ENCODE results near the gene GIMAP2.

Gene GIMAP2

DNA sequence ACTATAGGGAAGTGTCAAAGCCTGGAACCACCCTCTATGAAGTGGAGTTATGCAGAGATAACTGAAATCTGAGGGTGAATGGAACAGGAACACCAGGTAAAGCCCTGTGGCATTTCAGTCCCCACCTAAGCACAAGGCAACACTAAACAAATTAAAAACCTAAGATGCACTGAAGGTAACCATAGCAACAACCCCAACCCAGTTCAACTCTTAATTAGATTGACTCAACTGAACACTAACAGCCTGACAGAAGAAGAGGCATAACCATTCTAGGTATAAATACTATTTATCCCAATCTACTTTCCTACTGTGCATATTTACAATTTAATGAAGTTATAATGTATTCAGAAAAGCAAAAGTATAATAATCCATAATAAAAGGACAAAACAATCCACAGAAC, 42.5 kb downstream of the GIMAP2 start:
- TF ChIP-seq POLR2A (IDR thresholded peaks at IDR 0.05; ENCODE audit: low read depth, low read length), result no peak
- FAIRE-seq (no peak), DNase-seq (ENCODE audit: insufficient read length, low spot score) (no peak)

DNA sequence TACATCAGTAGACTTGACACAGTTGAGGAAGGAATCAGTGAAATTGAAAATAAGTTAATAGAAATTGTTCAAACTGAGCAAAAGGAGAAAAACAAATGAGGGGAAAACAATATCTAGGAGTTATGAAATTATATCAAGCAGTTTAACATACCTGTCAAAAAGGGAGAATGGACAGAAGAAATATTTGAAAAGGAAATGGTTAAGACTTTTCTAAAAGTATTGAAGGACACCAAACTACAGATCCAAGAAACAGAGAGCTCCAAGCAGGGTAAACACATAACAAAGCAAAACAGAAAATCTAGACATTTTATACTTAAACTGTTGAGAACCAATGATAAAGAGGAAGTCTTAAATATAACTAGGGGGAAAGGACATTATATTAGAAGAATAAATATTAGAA, 43.1 kb downstream of the GIMAP2 start:
- no peak for FAIRE-seq
- no peak for DNase-seq (ENCODE audit: insufficient read length, low spot score)
- TF ChIP-seq POU2F2 (IDR thresholded peaks at IDR 0.05; ENCODE audit: low read depth, low read length) (no peak), PAX5 (IDR thresholded peaks at IDR 0.05; ENCODE audit: insufficient read depth, low read length, severe bottlenecking) (no peak), SPI1 (IDR thresholded peaks at IDR 0.05; ENCODE audit: low read depth, low read length) (no peak), TAF1 (IDR thresholded peaks at IDR 0.05; ENCODE audit: low read depth, low read length) (no peak), POLR2A (IDR thresholded peaks at IDR 0.05; ENCODE audit: low read depth, low read length) (no peak), POLR2AphosphoS5 (IDR thresholded peaks at IDR 0.05; ENCODE audit: low read depth, low read length) (no peak)

DNA sequence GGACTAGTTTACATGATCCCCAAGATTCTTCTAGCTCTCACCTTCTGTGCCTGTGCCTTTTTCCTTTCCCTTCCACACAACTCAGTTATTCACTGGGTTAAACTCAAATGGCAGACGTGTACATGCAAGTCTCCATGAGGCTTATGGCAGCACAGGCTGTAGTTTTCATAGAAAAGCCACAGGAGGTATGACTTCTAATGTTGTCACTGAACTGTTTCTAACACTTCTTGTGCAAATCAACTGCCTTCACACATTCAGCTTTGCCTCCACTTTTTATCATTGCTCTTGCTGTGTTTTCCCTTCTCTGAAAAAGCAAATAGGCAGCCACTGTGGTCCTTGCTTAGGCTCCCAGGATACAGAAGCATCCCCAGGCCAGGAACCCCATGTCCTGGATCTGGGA, 46.4 kb downstream of the GIMAP2 start:
- peak; percentile 50 for FAIRE-seq
- TF ChIP-seq TAF1 (IDR thresholded peaks at IDR 0.05; ENCODE audit: low read depth, low read length), result no peak
- TF ChIP-seq POU2F2 (IDR thresholded peaks at IDR 0.05; ENCODE audit: low read depth, low read length), result no peak
- no peak for TF ChIP-seq SPI1 (IDR thresholded peaks at IDR 0.05; ENCODE audit: low read depth, low read length)
- TF ChIP-seq PAX5 (IDR thresholded peaks at IDR 0.05; ENCODE audit: insufficient read depth, low read length, severe bottlenecking), result no peak
- TF ChIP-seq POLR2A (IDR thresholded peaks at IDR 0.05; ENCODE audit: low read depth, low read length), result no peak
- TF ChIP-seq POLR2AphosphoS5 (IDR thresholded peaks at IDR 0.05; ENCODE audit: low read depth, low read length), result no peak
- no peak for DNase-seq (ENCODE audit: insufficient read length, low spot score)

DNA sequence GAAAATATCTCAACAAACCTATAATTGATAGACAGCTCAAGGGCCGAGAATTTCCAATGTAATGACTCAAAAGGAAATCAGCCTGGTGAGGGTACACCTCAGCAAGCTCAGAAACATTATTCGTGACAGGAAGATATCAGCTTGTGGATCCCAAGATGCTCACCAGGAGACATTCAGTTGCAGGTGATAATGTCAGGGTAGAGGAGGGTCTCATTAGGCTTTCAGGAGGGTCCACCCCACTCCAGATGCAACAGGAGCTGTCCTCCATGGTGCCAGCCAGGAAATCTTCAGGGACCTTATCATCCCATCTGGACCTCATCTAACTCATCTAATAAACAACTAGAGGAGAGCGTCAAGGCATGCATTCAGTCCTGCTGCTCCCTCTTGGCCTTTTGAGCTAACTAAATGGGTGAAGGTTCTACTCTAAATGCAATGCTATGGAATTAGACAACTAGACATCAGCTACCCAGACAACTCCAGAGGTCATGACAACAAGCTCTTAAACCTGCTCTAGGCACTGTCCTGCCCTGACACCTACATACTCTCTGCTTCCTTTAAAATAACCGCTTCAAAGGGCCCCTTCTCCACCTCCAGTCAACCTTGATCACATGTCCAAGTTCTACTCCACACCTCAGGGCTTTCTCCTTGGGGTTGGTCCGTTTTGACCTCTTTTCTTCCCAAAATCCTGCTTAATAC, 47.4 kb downstream of the GIMAP2 start:
- no peak for TF ChIP-seq POLR2A (IDR thresholded peaks at IDR 0.05; ENCODE audit: low read depth, low read length)
- no peak for TF ChIP-seq SPI1 (IDR thresholded peaks at IDR 0.05; ENCODE audit: low read depth, low read length)
- TF ChIP-seq POLR2AphosphoS5 (IDR thresholded peaks at IDR 0.05; ENCODE audit: low read depth, low read length), result no peak
- no peak for TF ChIP-seq PAX5 (IDR thresholded peaks at IDR 0.05; ENCODE audit: insufficient read depth, low read length, severe bottlenecking)
- no peak for TF ChIP-seq POU2F2 (IDR thresholded peaks at IDR 0.05; ENCODE audit: low read depth, low read length)
- TF ChIP-seq TAF1 (IDR thresholded peaks at IDR 0.05; ENCODE audit: low read depth, low read length), result no peak
- peak; percentile 9 for FAIRE-seq
- DNase-seq (ENCODE audit: insufficient read length, low spot score), result no peak

DNA sequence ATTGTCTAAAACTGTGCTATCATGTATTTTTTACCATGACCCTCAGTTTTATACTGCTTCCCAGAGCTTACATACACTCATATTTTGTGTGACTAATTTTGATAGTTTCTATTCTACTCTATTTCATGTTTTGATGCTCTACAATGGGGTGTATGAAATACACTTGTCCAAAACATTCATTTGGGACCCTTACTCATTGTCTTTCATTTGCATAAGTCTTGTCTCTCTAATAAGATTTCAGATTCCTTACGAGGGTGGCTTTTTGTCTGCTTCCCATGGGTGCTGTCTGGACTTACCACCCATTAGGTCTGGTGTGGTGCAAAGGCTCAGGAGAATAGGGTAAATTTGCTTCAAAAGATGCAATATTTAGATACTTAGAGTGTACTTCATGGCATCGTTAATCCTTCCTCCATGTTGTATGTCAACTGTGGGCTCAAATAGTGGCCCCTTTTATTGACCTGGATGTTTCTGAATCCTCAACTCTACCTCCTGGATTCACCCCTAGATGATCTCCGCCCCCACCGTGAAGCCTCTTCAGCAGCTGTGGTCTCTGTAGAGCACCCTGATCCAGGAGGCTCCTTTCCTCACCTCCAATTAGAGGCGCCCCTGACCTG, 48.1 kb downstream of the GIMAP2 start:
- no peak for FAIRE-seq
- no peak for DNase-seq (ENCODE audit: insufficient read length, low spot score)
- TF ChIP-seq POLR2AphosphoS5 (IDR thresholded peaks at IDR 0.05; ENCODE audit: low read depth, low read length) (no peak), SPI1 (IDR thresholded peaks at IDR 0.05; ENCODE audit: low read depth, low read length) (no peak), POLR2A (IDR thresholded peaks at IDR 0.05; ENCODE audit: low read depth, low read length) (no peak), POU2F2 (IDR thresholded peaks at IDR 0.05; ENCODE audit: low read depth, low read length) (no peak), TAF1 (IDR thresholded peaks at IDR 0.05; ENCODE audit: low read depth, low read length) (no peak), PAX5 (IDR thresholded peaks at IDR 0.05; ENCODE audit: insufficient read depth, low read length, severe bottlenecking) (no peak)

DNA sequence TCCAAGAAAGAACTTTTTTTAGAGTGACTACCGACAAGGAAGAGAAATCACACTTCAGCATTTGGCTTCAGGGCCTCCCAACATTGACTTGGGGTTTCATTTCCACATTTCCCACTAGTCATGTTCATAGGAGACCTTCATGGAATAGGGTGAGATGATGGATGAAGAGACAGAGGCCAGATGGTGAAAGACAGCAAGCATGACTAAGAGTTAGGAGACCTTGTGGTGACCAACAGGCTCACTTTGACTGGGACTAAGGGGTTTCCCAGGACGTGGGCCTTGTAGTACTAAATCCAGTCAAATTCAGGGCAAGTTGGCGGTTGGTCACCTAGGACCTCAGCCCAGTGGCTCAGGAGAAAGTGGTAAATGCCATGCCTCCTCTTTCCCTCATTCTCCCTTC, 48.7 kb downstream of the GIMAP2 start:
- TF ChIP-seq TAF1 (IDR thresholded peaks at IDR 0.05; ENCODE audit: low read depth, low read length) (no peak), POLR2AphosphoS5 (IDR thresholded peaks at IDR 0.05; ENCODE audit: low read depth, low read length) (no peak), SPI1 (IDR thresholded peaks at IDR 0.05; ENCODE audit: low read depth, low read length) (peak; percentile 58), POU2F2 (IDR thresholded peaks at IDR 0.05; ENCODE audit: low read depth, low read length) (0 out of 2 replicates have a peak, but pooled peaks have one; percentile 43)
- DNase-seq (ENCODE audit: insufficient read length, low spot score) (no peak), FAIRE-seq (peak; percentile 66)

DNA sequence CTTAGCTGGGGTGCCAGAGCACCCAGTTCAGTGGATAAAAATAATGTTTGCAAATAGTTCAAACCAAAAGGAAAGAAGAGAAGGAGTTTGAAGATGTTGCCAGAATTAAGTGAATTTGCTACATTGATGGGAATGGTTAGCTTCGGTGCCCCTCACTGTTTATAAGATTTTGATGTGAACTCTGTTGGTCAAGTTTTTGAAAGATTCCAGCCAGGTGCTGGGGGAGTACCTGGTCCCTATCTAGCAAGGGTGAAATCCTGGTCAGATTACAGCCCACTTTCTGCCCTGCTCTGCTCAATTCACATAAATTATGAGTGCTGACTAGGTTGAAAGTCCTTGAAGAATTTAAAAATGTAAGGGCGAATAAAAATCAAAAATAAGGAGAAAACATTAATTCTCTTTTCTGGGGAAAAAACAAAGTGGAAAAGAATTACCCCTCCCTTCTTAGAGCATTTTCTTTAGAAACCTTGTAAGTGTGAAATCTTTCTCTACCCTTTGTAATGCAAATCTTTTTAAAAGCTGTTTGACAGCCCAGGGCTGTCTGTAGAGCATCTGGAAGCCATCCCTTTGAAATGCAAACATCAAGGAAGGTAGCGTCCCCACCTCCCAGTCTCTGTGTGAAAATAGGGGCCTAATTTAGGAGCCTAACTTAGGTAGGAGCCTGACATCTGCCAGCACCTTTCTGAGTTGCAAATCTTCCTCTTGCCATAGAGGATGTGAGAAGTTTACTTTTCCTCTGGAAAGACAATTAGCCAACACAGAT, 50.3 kb downstream of the GIMAP2 start:
- FAIRE-seq (no peak), DNase-seq (ENCODE audit: insufficient read length, low spot score) (no peak)
- TF ChIP-seq TAF1 (IDR thresholded peaks at IDR 0.05; ENCODE audit: low read depth, low read length) (no peak), PAX5 (IDR thresholded peaks at IDR 0.05; ENCODE audit: insufficient read depth, low read length, severe bottlenecking) (no peak), POLR2A (IDR thresholded peaks at IDR 0.05; ENCODE audit: low read depth, low read length) (no peak), POU2F2 (IDR thresholded peaks at IDR 0.05; ENCODE audit: low read depth, low read length) (no peak), SPI1 (IDR thresholded peaks at IDR 0.05; ENCODE audit: low read depth, low read length) (no peak), POLR2AphosphoS5 (IDR thresholded peaks at IDR 0.05; ENCODE audit: low read depth, low read length) (no peak)

DNA sequence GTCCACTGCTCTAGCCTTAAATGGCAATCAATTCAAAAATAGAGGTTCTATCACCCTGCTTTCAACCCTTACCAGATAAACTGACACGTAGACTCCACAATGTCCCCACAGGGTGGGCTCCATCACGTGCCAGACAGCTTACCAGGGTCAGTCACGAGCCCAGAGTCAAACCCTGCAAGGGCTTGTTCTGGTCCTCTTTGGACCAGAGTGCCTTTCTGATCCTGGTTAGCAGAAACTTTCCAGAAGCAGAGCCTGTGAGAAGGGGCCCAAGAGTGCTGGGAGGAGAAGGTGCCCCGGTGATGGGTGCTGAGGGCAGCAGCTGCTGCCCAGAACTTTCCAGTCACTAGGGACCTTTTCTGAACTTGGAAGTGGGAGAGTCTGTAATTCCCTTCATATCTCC, 51.4 kb downstream of the GIMAP2 start:
- no peak for TF ChIP-seq POLR2AphosphoS5 (IDR thresholded peaks at IDR 0.05; ENCODE audit: low read depth, low read length)
- TF ChIP-seq POLR2A (IDR thresholded peaks at IDR 0.05; ENCODE audit: low read depth, low read length), result no peak
- no peak for TF ChIP-seq TAF1 (IDR thresholded peaks at IDR 0.05; ENCODE audit: low read depth, low read length)
- TF ChIP-seq PAX5 (IDR thresholded peaks at IDR 0.05; ENCODE audit: insufficient read depth, low read length, severe bottlenecking), result no peak
- TF ChIP-seq SPI1 (IDR thresholded peaks at IDR 0.05; ENCODE audit: low read depth, low read length), result no peak
- TF ChIP-seq POU2F2 (IDR thresholded peaks at IDR 0.05; ENCODE audit: low read depth, low read length), result no peak
- DNase-seq (ENCODE audit: insufficient read length, low spot score) (no peak), FAIRE-seq (no peak)

DNA sequence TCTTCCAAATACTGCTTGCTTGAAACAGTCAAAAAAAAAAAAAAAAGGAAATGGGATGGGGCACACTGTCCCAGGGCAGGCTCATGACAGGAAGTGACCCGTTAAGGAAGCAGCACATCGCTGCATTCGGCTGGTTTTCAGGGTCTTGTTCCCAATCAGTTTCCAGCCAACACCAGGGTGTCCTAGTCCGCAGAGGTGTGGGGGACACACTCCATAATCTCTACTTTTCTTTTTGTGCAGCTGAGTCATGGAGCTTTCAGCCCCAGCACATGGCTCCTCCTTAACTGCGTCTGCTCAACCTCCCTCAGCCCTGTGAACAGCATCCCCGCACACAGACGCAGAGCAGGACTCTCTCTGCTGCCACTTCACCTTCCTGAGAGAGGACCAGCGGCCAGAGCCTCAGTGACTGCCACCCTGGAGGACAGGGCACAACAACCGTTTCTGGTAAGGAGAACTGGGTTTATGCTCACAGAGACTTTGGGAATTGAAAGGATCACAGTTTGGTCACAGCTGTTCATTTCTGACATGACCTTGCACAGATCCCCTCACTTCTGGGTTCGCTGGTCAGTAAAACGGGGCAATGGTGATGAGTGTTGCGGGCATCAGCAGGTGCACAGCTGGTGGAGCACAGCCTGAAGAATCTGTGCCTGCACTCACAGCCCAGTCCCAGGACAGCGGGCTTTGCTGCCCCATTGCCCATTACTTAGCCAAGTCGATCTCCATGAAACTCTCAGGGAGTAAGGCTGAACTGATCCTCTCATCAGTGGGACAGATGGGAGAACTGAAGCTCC, 52.0 kb downstream of the GIMAP2 start, which contains the start of gene GIMAP5:
Gene GIMAP5 (plus strand): TSS at position 154 of the 791 bp plus-strand sequence. CDS start 3,467 bp downstream, outside the sequence.
- peak; percentile 95 for FAIRE-seq
- TF ChIP-seq POLR2AphosphoS5 (IDR thresholded peaks at IDR 0.05; ENCODE audit: low read depth, low read length) (peak; percentile 50; the same call in 1 of the 2 replicates), TAF1 (IDR thresholded peaks at IDR 0.05; ENCODE audit: low read depth, low read length) (peak; percentile 41; the same call in 1 of the 2 replicates), SPI1 (IDR thresholded peaks at IDR 0.05; ENCODE audit: low read depth, low read length) (peak; percentile 69), POU2F2 (IDR thresholded peaks at IDR 0.05; ENCODE audit: low read depth, low read length) (peak; percentile 11; the same call in 1 of the 2 replicates), PAX5 (IDR thresholded peaks at IDR 0.05; ENCODE audit: insufficient read depth, low read length, severe bottlenecking) (no peak), POLR2A (IDR thresholded peaks at IDR 0.05; ENCODE audit: low read depth, low read length) (peak; percentile 69)
- no peak for DNase-seq (ENCODE audit: insufficient read length, low spot score)
